ENCODE measurements around the gene LIMA1.
"Not testable (repeated sequence)": the region's sequence is repeated elsewhere in the genome, so short reads cannot be mapped to it uniquely, and the experiment has no call there.

The LIMA1 gene

GRCh38 chr12:50279501-50279900, 3.8 kb downstream of the LIMA1 start:
- Histone ChIP-seq H3K27me3 (ENCODE audit: control insufficient read depth, insufficient read depth, low read length) (no peaks in the 10 kb centered on the region), H3K4me1 (ENCODE audit: control insufficient read depth, insufficient read depth, low read length) (peaks cover 32% of the 10 kb centered on the region), H3K9me3 (ENCODE audit: control insufficient read depth, low read length) (no peaks in the 10 kb centered on the region), H3K9ac (ENCODE audit: low read length) (no peak overlapping the region), H3K36me3 (ENCODE audit: control insufficient read depth, insufficient read depth, low read length) (no peaks in the 10 kb centered on the region), H3K4me3 (ENCODE audit: low read length) (no peak overlapping the region)

- Histone ChIP-seq H3K9ac (ENCODE audit: low read length) (no peak overlapping the region), H3K4me3 (ENCODE audit: low read length) (no peak overlapping the region), H3K9me3 (ENCODE audit: control insufficient read depth, low read length) (no peaks in the 10 kb centered on the region), H3K4me1 (ENCODE audit: control insufficient read depth, insufficient read depth, low read length) (peaks cover 39% of the 10 kb centered on the region), H3K27me3 (ENCODE audit: control insufficient read depth, insufficient read depth, low read length) (no peaks in the 10 kb centered on the region), H3K36me3 (ENCODE audit: control insufficient read depth, insufficient read depth, low read length) (no peaks in the 10 kb centered on the region)
These were observed 6.2 kb downstream of the LIMA1 start for GRCh38 chr12:50276912-50277671.

GRCh38 chr12:50276068-50276467, 7.3 kb downstream of the LIMA1 start:
- Histone ChIP-seq H3K36me3 (ENCODE audit: control insufficient read depth, insufficient read depth, low read length) (no peaks in the 10 kb centered on the region), H3K4me3 (ENCODE audit: low read length) (no peak overlapping the region), H3K9ac (ENCODE audit: low read length) (peak overlapping the region; percentile 6), H3K9me3 (ENCODE audit: control insufficient read depth, low read length) (no peaks in the 10 kb centered on the region), H3K4me1 (ENCODE audit: control insufficient read depth, insufficient read depth, low read length) (peaks cover 49% of the 10 kb centered on the region), H3K27me3 (ENCODE audit: control insufficient read depth, insufficient read depth, low read length) (no peaks in the 10 kb centered on the region)

DNA sequence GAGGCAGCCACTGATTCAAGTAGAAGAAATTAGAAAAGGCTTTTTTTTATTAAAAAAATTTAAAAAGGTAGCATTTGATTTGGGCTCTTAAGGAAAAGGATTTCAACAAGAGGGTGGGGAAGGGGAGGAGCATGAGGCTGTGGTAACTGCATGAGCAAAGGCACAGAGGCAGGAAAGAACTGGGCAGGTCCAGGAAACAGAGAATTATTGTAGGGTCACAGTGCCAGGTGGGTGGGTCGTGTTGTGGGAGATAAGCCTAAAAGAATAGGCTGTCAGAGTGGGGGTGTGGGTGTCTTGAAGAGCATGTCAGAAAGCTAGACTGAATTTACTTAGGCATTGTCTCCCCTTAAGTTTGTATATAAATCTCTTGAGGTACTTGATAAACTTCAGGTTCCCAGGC, 7.8 kb downstream of the LIMA1 start:
- Histone ChIP-seq H3K4me1 (ENCODE audit: control insufficient read depth, insufficient read depth, low read length) (peaks cover 51% of the 10 kb centered on the region), H3K27me3 (ENCODE audit: control insufficient read depth, insufficient read depth, low read length) (no peaks in the 10 kb centered on the region), H3K9me3 (ENCODE audit: control insufficient read depth, low read length) (no peaks in the 10 kb centered on the region), H3K36me3 (ENCODE audit: control insufficient read depth, insufficient read depth, low read length) (no peaks in the 10 kb centered on the region), H3K9ac (ENCODE audit: low read length) (peak overlapping the region; percentile 6), H3K4me3 (ENCODE audit: low read length) (no peak overlapping the region)

GRCh38 chr12:50275127-50275526, 8.2 kb downstream of the LIMA1 start:
- H3K36me3 ChIP-seq (ENCODE audit: control insufficient read depth, insufficient read depth, low read length); H3K27me3 ChIP-seq (ENCODE audit: control insufficient read depth, insufficient read depth, low read length); H3K9ac ChIP-seq (ENCODE audit: low read length); H3K4me3 ChIP-seq (ENCODE audit: low read length); H3K9me3 ChIP-seq (ENCODE audit: control insufficient read depth, low read length): not testable (repeated sequence)
- H3K4me1 ChIP-seq (ENCODE audit: control insufficient read depth, insufficient read depth, low read length), result peaks cover 51% of the 10 kb centered on the region

- Histone ChIP-seq H3K9me3 (ENCODE audit: control insufficient read depth, low read length) (no peaks in the 10 kb centered on the region), H3K4me1 (ENCODE audit: control insufficient read depth, insufficient read depth, low read length) (peaks cover 47% of the 10 kb centered on the region), H3K27me3 (ENCODE audit: control insufficient read depth, insufficient read depth, low read length) (no peaks in the 10 kb centered on the region), H3K9ac (ENCODE audit: low read length) (peak overlapping the region; percentile 54), H3K4me3 (ENCODE audit: low read length) (no peak overlapping the region), H3K36me3 (ENCODE audit: control insufficient read depth, insufficient read depth, low read length) (no peaks in the 10 kb centered on the region)
These were observed 11.5 kb downstream of the LIMA1 start for GRCh38 chr12:50271724-50272247.

GRCh38 chr12:50268482-50268881, 14.8 kb downstream of the LIMA1 start:
- Histone ChIP-seq H3K9ac (ENCODE audit: low read length) (no peak overlapping the region), H3K27me3 (ENCODE audit: control insufficient read depth, insufficient read depth, low read length) (no peaks in the 10 kb centered on the region), H3K9me3 (ENCODE audit: control insufficient read depth, low read length) (no peaks in the 10 kb centered on the region), H3K36me3 (ENCODE audit: control insufficient read depth, insufficient read depth, low read length) (no peaks in the 10 kb centered on the region), H3K4me1 (ENCODE audit: control insufficient read depth, insufficient read depth, low read length) (peaks cover 32% of the 10 kb centered on the region), H3K4me3 (ENCODE audit: low read length) (no peak overlapping the region)

DNA sequence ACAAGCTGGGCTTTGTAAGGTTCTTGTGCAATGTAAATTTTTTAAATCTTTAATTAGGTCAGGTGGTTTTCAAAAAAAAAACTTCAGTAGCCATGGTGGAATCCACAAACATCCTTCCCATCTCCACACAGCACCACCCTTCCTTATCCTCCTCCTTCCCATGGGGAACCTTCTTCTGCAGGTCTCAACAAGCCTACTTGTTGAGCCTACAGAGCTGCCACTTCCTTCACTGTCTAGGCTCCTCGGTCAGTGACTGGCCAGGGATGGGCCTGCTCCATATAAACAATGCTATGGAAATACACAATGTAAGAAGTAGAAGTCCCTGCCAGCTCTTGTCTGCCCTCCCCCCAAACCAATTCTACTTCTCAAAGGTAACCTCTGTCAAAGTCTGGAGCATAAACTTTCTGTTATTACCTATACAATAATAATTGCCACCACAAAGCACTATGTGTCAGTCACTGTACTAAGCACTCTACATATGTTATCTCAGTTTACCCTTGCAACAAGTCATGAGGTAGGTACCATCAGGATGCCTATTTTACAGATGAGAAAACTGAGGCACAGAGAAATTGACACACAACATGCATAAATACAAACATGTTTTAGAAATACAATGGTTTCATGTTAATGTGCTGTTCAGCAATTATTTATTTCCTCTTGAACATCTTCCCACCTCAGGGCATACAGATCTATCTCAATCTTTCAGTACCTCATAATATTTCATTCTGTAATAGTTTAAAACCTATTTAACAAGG, 17.4 kb downstream of the LIMA1 start:
- Histone ChIP-seq H3K9ac (ENCODE audit: low read length) (no peak overlapping the region), H3K9me3 (ENCODE audit: control insufficient read depth, low read length) (no peaks in the 10 kb centered on the region), H3K36me3 (ENCODE audit: control insufficient read depth, insufficient read depth, low read length) (no peaks in the 10 kb centered on the region), H3K4me3 (ENCODE audit: low read length) (no peak overlapping the region), H3K4me1 (ENCODE audit: control insufficient read depth, insufficient read depth, low read length) (peaks cover 15% of the 10 kb centered on the region), H3K27me3 (ENCODE audit: control insufficient read depth, insufficient read depth, low read length) (no peaks in the 10 kb centered on the region)

GRCh38 chr12:50263832-50264231, 19.5 kb downstream of the LIMA1 start:
- Histone ChIP-seq H3K27me3 (ENCODE audit: control insufficient read depth, insufficient read depth, low read length) (no peaks in the 10 kb centered on the region), H3K36me3 (ENCODE audit: control insufficient read depth, insufficient read depth, low read length) (no peaks in the 10 kb centered on the region), H3K9me3 (ENCODE audit: control insufficient read depth, low read length) (no peaks in the 10 kb centered on the region), H3K9ac (ENCODE audit: low read length) (no peak overlapping the region), H3K4me1 (ENCODE audit: control insufficient read depth, insufficient read depth, low read length) (peaks cover 29% of the 10 kb centered on the region), H3K4me3 (ENCODE audit: low read length) (no peak overlapping the region)

DNA sequence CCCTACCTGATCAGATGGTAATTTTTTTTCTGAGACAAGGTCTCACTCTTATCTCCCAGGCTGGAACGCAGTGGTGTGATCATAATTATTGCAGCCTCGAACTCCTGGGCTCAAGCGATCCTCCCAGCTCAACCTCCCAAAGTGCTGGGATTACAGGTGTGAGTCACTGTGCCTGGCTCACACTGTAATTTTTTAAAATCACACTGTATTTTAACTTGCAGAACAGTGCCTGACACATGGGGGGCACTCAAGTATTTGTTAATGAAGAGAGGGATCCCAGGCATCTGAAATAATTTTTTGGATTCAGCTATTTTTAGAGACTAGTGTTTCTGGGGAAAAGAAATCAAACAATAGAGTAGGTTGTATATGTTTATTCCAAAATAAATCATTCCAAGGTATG, 21.7 kb downstream of the LIMA1 start:
- no peaks in the 10 kb centered on the region for H3K36me3 ChIP-seq (ENCODE audit: control insufficient read depth, insufficient read depth, low read length)
- H3K9me3 ChIP-seq (ENCODE audit: control insufficient read depth, low read length), result no peaks in the 10 kb centered on the region
- H3K9ac ChIP-seq (ENCODE audit: low read length), result no peak overlapping the region
- H3K4me1 ChIP-seq (ENCODE audit: control insufficient read depth, insufficient read depth, low read length), result peaks cover 41% of the 10 kb centered on the region
- H3K4me3 ChIP-seq (ENCODE audit: low read length), result no peak overlapping the region
- H3K27me3 ChIP-seq (ENCODE audit: control insufficient read depth, insufficient read depth, low read length), result no peaks in the 10 kb centered on the region

GRCh38 chr12:50258167-50258551, 25.2 kb downstream of the LIMA1 start:
- Histone ChIP-seq H3K27me3 (ENCODE audit: control insufficient read depth, insufficient read depth, low read length) (no peaks in the 10 kb centered on the region), H3K9ac (ENCODE audit: low read length) (no peak overlapping the region), H3K4me1 (ENCODE audit: control insufficient read depth, insufficient read depth, low read length) (peaks cover 52% of the 10 kb centered on the region), H3K4me3 (ENCODE audit: low read length) (no peak overlapping the region), H3K36me3 (ENCODE audit: control insufficient read depth, insufficient read depth, low read length) (no peaks in the 10 kb centered on the region), H3K9me3 (ENCODE audit: control insufficient read depth, low read length) (no peaks in the 10 kb centered on the region)

Measured in mucosa of stomach (tissue), 1 donor.